Duodenal mucosa (tissue), 2 donors: ENCODE results near the gene MAPK1.
"Not testable (repeated sequence)": the region's sequence is repeated elsewhere in the genome, so short reads cannot be mapped to it uniquely, and the experiment has no call there.

ENCODE experiments used
- H3K27ac ChIP-seq: one replicate; pipeline ENCODE4 v1.7.0; 2013; ENCODE audit warnings: low read depth, low read length
- H3K27me3 ChIP-seq, 2 donors: one replicate each; pipeline ENCODE4 v1.7.0; 2013; ENCODE audit warnings: low read length in 2 of 2, control low read depth in 1 of 2; ENCODE audit not compliant: insufficient read depth in 2 of 2, control insufficient read depth in 1 of 2
- H3K36me3 ChIP-seq, 2 donors: one replicate each; pipeline ENCODE4 v1.7.0; 2013; ENCODE audit warnings: low read length in 2 of 2, control low read depth in 1 of 2; ENCODE audit not compliant: insufficient read depth in 2 of 2, control insufficient read depth in 1 of 2
- H3K4me1 ChIP-seq, 2 donors: one replicate each; pipeline ENCODE4 v1.7.0; 2013; ENCODE audit warnings: low read length in 2 of 2, control low read depth in 1 of 2; ENCODE audit not compliant: insufficient read depth in 2 of 2, control insufficient read depth in 1 of 2
- H3K4me3 ChIP-seq, 2 donors: one replicate each; pipeline ENCODE4 v1.7.0; 2013; ENCODE audit warnings: low read length in 2 of 2, low read depth in 1 of 2
- H3K9ac ChIP-seq, 2 donors: one replicate each; pipeline ENCODE4 v1.7.0; 2013; ENCODE audit warnings: low read length in 2 of 2, low read depth in 1 of 2
- H3K9me3 ChIP-seq, 2 donors: one replicate each; pipeline ENCODE4 v1.7.0; 2013; ENCODE audit warnings: low read length in 2 of 2, control low read depth in 1 of 2; ENCODE audit not compliant: control insufficient read depth in 1 of 2

MAPK1 gene

DNA sequence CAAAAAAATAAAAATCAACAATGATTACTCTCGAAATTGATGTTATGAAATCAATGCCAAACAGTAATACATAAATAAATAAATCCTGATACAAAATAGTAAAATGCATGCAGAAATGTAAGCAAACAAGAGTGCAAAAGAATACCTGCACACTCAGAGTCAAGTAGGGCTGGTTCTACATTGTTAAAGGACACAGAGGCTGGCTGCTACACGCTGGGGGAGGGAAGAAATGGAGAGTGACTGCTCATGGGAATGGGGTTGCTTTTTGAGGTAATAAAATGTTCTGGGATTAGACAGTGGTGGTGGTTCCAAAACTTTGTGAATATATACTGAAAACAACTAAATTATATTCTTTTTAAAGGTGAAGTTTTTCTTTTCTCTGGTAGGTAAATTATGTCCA, 32.1 kb downstream of the MAPK1 start:
- Histone ChIP-seq H3K27ac (no peak overlapping the region), H3K36me3 (no peaks in the 10 kb centered on the region), H3K4me3 (no peak overlapping the region), H3K9ac (no peak overlapping the region), H3K4me1 (peaks cover 15 to 20% of the 10 kb centered on the region in 2 donors), H3K9me3 (no peaks in the 10 kb centered on the region), H3K27me3 (no peaks in the 10 kb centered on the region)

DNA sequence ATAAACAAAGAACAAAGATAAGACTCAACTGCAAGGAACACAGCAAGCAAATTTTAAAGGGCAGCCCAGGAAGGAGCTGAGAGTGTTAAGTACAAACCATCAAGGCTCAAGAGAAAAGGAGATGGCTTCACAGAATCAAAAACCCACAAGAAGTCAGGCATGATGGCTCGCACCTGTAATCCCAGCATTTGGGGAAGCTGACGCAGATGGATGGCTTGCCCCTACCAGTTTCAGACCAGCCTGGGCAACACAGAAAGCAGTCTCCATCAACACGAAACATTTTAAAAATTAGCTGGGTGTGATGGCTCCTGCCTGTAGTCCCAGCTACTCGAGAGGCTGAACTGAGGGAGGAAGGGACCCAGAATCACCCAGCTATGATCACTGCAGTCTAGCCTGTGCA, 32.6 kb downstream of the MAPK1 start:
- H3K9me3 ChIP-seq, result no peaks in the 10 kb centered on the region
- H3K36me3 ChIP-seq, result no peaks in the 10 kb centered on the region
- no peaks in the 10 kb centered on the region for H3K27me3 ChIP-seq
- no peak overlapping the region for H3K4me3 ChIP-seq
- H3K4me1 ChIP-seq, result peaks cover 15 to 20% of the 10 kb centered on the region in 2 donors
- H3K27ac ChIP-seq, result no peak overlapping the region
- no peak overlapping the region for H3K9ac ChIP-seq

DNA sequence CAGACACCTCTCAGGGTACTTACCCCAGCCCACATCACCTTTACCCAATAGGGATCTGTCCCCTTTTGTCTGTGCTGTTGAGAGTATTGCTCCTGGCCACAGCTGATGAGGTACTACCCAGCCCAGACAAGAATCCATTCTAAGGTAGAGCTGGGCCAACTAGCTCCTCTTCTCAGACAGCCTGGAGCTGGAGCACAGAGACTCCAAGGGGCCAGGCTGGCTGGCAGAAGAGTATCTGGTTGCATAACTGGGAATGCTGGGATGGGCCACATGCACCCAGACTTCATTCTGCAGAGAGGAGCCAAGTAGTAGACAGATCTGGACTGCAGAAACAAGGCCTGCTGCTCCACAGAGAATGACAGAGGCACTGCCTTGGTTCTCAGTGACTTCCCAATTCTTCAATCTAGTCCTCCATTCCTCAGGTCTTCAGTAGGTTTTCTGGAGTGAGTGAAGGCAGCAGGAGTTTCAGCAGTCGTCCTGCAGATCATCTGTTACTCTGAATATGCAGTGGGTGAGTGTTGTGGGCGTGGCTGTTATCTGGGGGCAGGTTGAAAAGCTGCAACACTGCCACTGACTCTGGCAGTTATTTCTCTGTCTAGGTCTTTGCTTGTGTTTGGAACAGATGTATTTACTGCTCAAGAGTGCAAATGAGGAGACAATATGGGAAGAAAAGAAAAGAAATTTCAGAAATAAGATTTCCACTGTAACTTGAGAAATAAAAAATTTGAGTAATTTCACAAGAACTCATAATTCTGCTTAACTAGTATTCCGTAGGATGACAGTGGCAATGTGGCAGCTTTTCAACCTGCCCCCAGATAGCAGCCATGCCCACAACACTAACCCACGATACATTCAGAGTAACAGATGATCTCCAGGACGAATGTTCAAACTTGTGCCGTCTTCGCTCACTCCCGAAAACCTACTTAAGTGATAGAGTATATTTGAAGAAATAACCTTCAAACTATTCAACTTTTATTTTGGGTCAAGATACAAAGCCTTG, 34.9 kb downstream of the MAPK1 start:
- H3K36me3 ChIP-seq, result no peaks in the 10 kb centered on the region
- no peak overlapping the region for H3K9ac ChIP-seq
- H3K27ac ChIP-seq, result no peak overlapping the region
- no peaks in the 10 kb centered on the region for H3K27me3 ChIP-seq
- H3K4me1 ChIP-seq, result peaks cover 13 to 18% of the 10 kb centered on the region in 2 donors
- H3K4me3 ChIP-seq, result no peak overlapping the region
- no peaks in the 10 kb centered on the region for H3K9me3 ChIP-seq

DNA sequence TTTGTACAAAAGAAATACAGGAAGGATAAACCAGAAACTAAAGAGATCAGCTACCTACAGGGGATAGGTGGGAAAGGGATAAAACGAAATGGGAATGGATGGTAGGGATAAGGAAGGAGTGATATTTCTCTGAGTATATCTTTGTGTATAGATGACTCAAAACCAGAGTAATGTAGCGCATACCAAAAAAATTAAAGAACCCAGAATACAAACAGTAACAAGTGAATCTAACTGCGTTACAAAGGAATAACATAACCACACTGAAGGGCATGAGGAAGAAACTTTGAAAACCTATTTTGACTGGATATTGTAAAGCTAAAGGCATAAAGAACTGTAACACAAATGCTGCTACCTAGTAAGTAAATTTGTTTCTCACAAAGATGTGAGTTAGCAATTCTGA, 37.9 kb downstream of the MAPK1 start:
- Histone ChIP-seq H3K36me3 (no peaks in the 10 kb centered on the region), H3K9ac (no peak overlapping the region), H3K27ac (no peak overlapping the region), H3K4me1 (peaks cover 5 to 8% of the 10 kb centered on the region in 2 donors), H3K27me3 (no peaks in the 10 kb centered on the region), H3K4me3 (no peak overlapping the region), H3K9me3 (no peaks in the 10 kb centered on the region)

DNA sequence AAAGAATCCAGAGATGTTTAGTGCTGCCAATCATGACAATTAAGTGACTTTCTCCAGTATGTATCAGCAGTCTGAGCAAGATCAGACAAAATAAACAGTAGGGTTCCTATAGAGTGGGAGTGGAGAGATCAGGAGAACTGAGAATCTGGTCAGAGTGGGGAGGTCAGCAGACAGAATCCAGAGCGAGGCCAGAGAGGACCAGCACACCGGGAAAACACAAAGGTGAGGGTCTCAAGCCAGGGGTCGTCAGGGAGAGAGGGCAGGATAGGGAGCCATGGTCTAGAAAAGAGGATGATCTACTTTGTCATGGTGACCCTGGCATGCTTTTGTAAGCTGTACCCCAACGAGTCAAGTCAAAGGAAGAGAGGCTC, 39.2 kb downstream of the MAPK1 start:
- H3K27me3 ChIP-seq, result no peaks in the 10 kb centered on the region
- no peaks in the 10 kb centered on the region for H3K36me3 ChIP-seq
- no peak overlapping the region for H3K9ac ChIP-seq
- H3K4me1 ChIP-seq, result peaks cover 9 to 13% of the 10 kb centered on the region in 2 donors
- no peak overlapping the region for H3K27ac ChIP-seq
- no peaks in the 10 kb centered on the region for H3K9me3 ChIP-seq
- no peak overlapping the region for H3K4me3 ChIP-seq

DNA sequence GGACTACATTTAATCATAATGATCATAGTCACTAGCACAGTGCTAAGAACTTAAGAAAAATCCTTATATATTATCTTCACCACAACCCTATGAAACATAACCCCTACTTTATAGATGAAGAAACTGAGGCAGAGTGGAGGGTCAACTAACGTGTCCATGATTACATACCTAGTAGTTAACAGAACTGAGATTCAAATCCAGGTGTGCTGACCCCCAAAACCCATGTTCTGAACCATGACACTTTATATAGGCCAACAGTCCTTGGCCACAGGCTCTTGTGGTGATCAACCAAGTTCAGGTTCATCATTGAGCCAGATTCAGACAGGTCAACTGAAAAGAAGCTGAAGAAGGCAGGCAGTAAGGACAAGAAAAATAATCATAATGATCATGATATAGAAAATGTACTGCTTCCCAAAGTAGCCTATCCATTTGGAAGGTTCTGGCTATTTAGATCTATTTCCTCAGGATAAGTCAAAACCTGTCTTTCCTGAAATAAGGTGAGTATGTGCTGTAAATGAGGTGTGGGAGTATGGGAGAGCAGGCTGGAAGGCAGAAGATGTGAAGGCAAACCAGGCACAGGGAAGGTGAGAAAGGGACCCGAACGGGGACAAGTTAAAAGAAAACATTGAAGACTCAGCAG, 39.7 kb downstream of the MAPK1 start:
- Histone ChIP-seq H3K36me3 (no peaks in the 10 kb centered on the region), H3K27ac (no peak overlapping the region), H3K9me3 (no peaks in the 10 kb centered on the region), H3K4me3 (no peak overlapping the region), H3K4me1 (peaks cover 9 to 13% of the 10 kb centered on the region in 2 donors), H3K27me3 (no peaks in the 10 kb centered on the region), H3K9ac (no peak overlapping the region)

DNA sequence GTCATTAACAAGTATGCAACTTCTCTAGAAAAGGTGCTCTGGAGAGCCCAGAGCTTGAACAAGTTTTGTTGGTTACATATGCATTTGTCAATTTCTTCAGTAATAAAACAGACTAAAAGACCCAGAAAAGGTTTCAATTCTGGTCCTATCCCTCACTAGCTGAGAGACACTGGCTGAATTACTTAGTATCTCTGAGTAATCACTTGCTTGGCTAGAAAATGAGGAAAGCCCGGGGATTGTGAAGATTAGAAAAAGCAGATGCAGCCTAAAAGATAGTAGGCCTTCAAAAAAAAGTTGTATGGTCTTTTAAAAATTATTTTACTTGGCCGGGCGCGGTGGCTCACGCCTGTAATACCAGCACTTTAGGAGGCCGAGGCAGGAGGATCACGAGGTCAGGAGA, 41.2 kb downstream of the MAPK1 start:
- H3K4me1 ChIP-seq, result peaks cover 4 to 7% of the 10 kb centered on the region in 2 donors
- H3K9me3 ChIP-seq, result no peaks in the 10 kb centered on the region
- no peak overlapping the region for H3K4me3 ChIP-seq

DNA sequence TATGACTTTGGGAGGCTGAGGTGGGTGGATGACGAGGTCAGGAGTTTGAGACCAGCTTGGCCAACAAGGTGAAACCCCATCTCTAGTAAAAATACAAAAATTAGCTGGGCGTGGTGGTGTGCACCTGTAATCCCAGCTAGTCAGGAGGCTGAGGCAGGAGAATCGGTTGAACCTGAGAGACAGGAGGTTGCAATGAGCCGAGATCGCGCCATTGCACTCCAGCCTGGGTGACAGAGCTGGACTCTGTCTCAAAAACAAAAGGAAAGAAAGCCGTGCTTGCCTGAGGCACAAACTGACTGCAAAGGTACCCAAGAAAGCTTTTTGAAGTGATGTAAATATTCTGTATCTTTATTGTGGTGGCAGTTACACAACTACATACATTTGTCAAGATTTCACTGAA, 42.5 kb downstream of the MAPK1 start:
- H3K27ac ChIP-seq, H3K36me3 ChIP-seq, H3K9ac ChIP-seq, H3K27me3 ChIP-seq, H3K9me3 ChIP-seq, H3K4me3 ChIP-seq, H3K4me1 ChIP-seq: not testable (repeated sequence)

More for the DNA sequence above, 41.2 kb downstream of the MAPK1 start:
- Histone ChIP-seq H3K9ac (no peak overlapping the region), H3K27me3 (no peaks in the 10 kb centered on the region), H3K36me3 (no peaks in the 10 kb centered on the region), H3K27ac (no peak overlapping the region)

DNA sequence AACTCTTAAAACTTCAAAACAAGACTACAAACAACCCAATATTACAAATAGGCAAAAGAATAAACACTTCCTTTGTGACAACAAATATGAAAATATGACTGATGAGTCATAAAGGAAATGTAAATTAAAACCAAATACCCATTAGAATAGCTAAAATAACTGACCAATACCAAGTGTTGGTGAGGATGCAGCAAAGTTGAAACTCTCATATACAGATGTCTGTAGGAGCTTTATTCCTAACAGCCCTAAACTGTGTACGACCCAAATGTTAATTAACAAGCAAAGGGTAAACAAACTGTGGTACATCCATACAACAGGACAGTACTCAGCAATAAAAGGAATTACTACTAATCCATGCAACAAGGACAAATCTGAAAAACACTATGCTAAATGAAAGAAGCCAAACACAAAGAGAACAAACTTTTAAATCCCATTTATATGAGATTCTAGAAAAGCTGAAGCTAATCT, 43.0 kb downstream of the MAPK1 start:
- Histone ChIP-seq H3K27me3 (no peaks in the 10 kb centered on the region), H3K9ac (no peak overlapping the region), H3K4me1 (peaks cover 4 to 7% of the 10 kb centered on the region in 2 donors), H3K4me3 (no peak overlapping the region), H3K27ac (no peak overlapping the region), H3K9me3 (no peaks in the 10 kb centered on the region), H3K36me3 (no peaks in the 10 kb centered on the region)

DNA sequence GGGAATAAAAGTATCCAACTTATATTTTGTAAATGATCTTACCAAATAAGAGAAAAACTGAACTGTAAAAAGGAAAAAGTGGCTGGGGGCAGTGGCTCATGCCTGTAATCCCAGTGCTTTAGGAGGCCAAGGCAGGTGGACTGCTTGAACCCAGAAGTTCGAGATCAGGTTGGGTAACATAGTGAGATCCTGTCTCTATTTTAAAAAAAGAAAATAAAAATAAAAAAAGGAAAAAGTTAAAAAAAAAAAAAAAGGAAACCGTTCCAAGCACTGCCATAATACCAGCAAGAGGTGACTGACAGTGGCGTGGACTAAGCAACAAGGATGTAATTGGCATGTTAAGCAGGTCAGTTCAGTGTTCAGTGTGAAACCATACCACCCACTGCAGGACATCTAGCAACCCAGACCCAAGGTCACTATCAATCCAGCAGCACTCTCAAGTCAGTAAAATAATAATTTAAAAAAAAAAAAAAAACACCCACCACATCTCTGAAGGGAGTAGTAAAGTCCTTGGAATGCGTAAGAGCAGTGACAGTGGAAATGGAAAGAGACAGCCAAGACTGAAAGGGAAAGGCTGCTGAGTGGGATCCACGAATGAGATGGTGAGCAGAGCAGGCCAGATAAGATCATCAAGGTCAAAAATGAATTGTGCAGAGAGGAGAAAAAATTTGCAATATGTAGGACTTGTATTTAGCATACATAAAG, 43.6 kb downstream of the MAPK1 start:
- H3K36me3 ChIP-seq, result no peaks in the 10 kb centered on the region
- H3K27me3 ChIP-seq, result no peaks in the 10 kb centered on the region
- H3K9me3 ChIP-seq, result no peaks in the 10 kb centered on the region
- no peak overlapping the region for H3K4me3 ChIP-seq
- H3K27ac ChIP-seq, result no peak overlapping the region
- no peak overlapping the region for H3K9ac ChIP-seq
- peaks cover 7 to 10% of the 10 kb centered on the region in 2 donors for H3K4me1 ChIP-seq
